Measurements from ENCODE around the gene COL4A3.

Gene COL4A3

GRCh38 chr2:227348324-227348723 lies 183.9 kb downstream of the COL4A3 start:
- DNase-seq, result no peak

DNA sequence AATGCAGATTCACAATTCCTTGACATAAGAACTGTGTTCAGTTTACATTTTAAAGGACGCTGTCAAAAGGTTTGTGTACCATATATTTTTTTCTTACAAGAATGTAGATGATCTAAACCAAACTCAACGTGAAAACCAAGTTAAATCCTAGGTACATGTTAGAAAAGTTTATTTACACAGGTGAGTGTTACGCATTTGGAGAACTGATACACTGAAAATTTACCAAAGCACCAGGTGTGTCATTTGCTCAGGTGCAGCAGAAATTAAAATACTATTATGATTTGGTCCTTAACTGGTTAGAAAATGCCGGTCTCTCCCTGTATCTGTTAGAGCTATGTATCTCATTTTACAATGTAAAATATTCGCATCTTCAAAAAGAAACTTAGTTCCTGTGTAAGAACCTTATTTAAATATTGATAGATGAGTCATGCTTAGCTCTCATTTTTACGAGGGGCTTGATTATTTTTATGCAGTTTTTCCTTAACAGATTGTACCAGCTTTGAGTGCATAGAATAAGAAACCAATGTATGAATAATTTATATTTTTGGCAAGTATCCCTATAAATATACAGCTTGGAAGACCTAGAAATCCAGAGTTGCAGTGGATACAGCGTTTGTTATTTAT lies 185.7 kb downstream of the COL4A3 start:
- no peak for DNase-seq

GRCh38 chr2:227351639-227352038 lies 187.2 kb downstream of the COL4A3 start:
- DNase-seq, result no peak

GRCh38 chr2:227360351-227360750 lies 195.9 kb downstream of the COL4A3 start:
- DNase-seq, result no peak

DNA sequence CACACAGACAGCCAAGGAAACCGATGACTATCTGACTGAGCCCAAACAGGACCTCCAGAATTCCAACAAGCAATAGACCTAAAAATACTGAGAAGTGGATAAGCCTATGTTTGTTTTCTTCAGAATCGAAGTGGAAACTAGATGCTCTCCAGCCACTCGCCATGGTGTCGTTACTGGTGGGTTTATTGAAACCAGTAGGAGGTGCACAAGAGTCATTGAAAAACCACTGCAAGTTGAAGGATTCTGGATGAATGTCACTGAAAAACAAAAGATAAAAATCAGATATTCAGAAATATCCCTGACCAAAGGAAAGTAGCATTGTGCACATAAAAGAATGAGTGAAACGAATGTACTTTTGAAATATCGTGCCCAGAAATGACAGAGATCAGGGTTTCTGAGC lies 199.3 kb downstream of the COL4A3 start:
- DNase-seq, result no peak
